HG02798 (cell line): ENCODE measurements around the gene COL18A1.

Source experiments
- ATAC-seq: cut with Tn5 transposase; IDR thresholded peaks from one replicate; pipeline ENCODE4 v1.9.1; 2021; ENCODE audit warnings: mild to moderate bottlenecking; ENCODE audit not compliant: unreplicated experiment, poor library complexity

COL18A1 gene

DNA sequence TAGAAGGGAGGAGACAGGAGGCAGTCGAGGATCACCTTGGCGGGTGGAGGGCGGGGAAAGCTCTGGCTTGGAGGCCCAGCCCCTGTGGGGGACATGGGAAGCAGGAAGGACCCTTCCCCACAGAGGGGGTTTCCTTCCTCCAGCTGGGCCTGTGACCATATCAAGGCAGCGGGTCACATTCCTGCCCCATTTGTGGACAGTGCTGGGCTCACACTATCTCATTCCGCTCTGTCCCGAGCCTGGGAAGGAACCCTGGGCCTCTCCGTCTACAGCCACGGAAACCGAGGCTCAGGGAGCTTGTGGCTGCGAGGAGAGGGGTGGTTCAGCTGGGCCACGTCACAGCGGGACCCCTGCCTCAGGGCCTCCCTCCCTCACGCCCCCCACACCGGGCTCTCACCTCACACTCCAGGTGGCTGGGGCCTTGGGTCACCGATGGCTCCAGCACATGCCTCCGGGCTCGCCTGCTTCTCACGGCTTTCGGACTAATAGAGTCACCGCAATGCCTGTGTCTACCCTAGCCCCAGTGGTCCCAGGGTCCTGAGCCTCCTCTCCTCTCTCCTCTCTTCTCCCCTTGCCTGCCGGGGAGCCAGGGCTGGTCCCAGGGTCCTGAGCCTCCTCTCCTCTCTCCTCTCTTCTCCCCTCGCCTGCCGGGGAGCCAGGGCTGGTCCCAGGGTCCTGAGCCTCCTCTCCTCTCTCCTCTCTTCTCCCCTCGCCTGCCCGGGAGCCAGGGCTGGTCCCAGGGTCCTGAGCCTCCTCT lies 80.9 kb downstream of the COL18A1 start:
- no peak for ATAC-seq

DNA sequence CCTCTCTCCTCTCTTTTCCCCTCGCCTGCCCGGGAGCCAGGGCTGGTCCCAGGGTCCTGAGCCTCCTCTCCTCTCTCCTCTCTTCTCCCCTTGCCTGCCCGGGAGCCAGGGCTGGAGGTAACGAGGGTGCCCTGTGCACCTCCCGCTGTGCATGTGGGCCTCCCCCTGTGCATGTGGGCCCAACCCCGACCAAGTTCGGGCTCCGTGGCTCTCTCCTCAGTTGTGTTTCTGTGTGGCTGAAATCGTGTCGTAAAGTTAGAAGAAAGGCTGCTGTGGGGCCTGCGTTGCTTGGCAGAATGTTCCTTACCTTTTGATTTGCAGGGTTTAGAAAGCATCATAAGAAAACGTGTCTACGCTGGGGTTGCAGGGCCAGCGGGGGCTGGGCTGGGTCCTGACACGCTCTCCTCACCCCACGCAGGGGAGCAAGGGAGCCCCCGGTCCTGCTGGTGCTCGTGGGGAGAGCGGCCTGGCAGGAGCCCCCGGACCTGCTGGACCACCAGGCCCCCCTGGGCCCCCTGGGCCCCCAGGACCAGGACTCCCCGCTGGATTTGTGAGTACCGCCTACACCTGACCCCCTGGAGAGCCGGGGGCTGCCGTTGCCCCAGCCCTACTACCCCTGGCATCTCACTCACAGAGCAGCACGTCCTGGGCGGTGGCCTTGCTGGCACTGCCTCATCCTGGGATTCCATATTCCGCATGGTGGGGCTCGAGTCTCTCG lies 81.6 kb downstream of the COL18A1 start:
- ATAC-seq: no peak

DNA sequence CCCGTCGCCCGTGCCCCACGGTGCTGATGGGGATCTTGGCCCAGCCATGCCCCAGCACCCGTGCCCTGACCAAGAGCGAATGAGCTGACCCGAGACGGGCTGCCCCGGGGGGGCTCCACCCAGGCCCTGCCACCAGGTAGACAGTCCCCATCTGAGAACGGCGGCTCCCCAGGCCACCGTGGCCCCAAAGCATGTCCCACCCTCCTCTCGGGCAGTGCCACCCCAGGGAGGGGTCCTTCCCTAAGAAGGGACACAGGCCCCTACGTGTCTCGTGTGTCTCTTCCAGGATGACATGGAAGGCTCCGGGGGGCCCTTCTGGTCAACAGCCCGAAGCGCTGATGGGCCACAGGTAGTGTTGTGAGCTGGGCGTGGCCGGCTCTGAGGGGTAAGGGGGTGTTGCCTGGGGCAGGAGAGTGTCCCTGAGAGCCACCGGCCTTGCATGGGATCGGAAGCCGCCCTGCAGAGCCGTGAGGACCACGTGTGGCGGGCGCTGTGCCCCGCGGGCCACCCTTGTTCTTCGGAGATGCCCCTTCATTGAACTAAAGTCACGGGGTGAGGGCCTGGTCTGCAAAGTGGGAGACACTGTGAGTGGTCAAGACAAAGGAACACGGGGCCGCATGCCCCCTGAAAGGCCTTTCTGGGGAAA lies 82.3 kb downstream of the COL18A1 start:
- no peak for ATAC-seq

DNA sequence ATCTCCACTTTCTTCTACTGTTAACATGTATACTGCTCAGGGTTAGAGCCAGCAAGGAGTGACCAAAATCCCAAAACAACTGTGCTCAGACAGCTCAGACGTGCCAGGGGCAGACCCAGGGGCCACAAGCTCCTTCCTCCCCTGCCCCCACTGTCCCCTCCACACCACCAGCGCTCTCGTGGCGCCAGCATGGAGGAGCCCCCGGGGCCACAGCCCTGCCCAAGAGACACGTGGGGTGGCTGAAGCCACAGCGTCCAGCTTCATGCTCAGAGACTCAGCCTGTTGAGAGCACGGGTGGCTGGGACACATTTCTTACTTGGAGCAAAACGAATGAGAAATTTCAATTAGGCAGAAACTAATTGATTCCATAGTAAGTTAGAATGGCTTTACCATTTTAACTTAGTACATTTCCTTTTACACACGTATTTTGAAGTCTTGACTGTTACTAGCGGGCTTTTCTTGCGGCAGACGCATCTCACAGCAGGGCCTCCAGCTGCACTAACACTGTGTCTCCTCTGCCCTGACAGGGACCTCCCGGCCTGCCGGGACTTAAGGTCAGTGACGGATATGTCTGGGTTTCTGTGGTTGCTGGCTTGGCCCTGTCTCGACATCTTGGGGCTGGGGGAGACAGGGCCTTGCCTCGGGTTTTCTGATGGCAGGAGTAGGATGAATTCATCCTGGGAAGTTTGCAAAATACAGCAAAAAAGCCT lies 83.1 kb downstream of the COL18A1 start:
- ATAC-seq: no peak

DNA sequence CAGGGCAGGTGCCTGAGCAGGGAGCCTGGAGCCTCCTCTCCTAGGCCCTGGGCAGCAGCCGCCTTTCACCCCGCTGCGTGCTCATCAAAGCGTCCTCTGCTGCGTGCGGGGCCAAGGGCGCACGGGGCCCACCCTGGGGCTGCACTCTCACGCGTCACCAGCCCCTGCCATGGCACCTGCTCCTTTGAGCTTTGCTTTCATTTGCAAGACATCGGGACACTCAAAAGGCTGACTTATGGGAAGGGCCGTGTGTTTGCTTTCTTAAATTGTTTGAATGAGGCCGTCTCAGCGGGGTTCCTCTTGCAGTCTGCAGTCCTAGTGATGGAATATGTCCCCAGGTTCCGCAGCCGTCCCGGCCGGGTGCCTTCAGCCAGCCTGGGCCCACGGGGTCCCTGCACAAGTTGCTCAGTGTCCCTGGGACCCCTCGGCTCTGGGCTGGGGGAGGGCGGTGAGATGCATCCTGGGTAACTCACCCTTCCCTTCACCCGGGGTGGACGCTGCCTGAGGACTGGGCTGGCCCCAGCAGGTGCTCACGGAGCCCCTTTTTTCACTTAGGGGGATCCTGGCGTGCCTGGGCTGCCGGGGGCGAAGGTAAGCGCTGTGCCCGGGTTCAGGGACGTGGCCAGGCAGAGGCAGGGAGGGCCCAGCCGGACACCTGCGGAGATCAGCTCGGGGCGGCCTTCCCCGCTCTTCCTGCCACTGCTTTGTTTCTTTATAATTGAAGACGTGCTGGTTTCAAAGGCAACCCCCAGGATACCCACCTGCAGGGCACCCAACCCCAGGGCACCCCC lies 84.2 kb downstream of the COL18A1 start:
- no peak for ATAC-seq

DNA sequence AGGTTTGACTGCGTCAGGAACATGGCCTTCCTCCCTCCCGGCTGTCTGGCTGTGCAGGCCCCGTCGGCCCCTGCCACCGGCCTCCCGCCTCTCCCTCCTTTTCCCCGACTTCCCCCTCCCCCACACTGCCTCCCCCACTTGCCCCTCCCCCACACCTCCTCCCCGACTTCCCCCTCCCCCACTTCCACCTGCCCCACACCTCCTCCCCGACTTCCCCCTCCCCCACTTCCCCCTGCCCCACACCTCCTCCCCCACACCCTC lies 84.7 kb downstream of the COL18A1 start:
- no peak for ATAC-seq

DNA sequence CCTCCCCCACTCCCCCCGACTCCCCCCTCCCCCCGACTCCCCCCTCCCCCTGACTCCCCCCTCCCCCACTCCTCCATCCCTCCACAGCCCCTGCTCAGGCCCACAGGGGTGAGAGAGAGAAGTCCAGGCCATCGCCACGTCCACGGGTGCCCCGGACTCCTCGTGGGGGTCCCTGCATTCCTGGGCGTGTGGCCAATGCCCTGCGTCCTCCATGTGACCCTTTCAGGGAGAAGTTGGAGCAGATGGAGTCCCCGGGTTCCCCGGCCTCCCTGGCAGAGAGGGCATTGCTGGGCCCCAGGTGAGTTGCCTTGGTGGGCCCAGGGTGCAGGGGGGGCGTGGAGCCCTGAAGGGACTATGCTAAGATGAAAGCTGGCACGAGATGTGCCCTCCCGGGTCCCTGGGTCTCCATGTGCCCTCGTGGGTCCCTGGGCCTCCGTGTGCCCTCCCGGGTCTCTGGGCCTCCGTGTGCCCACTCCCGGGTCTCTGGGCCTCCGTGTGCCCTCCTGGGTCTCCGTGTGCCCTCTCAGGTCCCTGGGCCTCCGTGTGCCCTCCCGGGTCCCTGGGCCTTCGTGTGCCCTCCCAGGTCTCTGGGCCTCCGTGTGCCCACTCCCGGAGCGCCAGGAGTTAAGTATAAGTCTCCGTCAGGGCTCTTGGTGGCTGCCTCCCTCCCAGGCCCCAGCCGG lies 85.2 kb downstream of the COL18A1 start:
- no peak for ATAC-seq

DNA sequence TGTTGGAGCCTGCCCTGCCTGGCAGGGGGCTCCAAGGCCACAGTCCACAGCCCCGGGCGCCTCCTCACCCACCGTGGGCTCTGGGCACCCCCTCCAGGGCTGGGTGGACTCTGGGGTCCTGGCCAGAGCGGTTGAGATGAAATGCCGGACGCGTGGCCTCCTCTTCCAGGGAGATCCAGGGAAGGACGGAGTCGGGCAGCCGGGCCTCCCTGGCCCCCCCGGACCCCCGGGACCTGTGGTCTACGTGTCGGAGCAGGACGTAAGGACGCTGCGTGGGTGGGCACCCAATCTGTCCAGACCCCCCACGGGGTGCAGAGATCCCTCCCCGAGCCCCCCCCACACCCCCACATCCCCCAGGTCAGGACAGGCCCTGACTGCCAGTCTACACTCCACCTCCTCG lies 86.1 kb downstream of the COL18A1 start:
- ATAC-seq: no peak

DNA sequence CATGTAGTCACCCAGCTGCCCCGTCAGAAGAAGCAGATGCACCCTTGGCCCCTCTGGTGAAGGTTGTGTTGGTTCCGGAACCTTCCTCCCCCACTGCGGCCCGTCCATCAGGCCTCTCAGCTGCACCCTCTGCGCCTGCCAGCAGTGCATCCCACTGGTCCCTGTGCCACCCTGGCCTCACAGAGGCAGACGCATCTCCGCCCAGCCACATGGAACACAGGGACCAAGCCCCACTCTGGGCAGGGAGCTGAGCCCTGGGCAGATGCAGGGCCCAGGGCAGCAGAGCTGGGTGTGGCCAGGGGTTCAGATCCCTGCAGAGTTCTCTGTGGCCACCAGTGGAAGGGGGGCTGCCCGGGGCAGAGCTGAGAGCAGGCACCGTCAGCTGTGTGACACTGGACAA lies 86.7 kb downstream of the COL18A1 start:
- ATAC-seq: no peak

DNA sequence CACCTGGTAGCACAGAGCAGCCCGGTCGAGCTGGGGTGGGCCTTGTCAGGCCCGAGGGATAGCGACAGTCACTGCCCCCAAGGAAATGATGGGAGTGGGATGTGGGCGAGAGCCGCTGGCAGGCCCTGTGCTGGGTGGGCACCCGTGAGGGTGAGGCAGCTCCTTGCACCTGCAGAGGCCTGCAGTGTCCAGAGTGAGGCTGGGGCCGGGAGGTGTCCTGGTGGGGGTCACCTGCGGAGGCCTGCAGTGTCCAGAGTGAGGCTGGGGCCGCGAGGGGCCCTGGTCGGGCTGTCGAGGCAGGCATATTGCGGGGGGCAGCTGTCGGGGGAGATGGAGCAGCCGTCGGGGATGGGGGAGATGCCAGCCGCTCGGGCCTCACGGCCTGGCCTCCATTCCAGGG lies 87.8 kb downstream of the COL18A1 start:
- no peak for ATAC-seq

DNA sequence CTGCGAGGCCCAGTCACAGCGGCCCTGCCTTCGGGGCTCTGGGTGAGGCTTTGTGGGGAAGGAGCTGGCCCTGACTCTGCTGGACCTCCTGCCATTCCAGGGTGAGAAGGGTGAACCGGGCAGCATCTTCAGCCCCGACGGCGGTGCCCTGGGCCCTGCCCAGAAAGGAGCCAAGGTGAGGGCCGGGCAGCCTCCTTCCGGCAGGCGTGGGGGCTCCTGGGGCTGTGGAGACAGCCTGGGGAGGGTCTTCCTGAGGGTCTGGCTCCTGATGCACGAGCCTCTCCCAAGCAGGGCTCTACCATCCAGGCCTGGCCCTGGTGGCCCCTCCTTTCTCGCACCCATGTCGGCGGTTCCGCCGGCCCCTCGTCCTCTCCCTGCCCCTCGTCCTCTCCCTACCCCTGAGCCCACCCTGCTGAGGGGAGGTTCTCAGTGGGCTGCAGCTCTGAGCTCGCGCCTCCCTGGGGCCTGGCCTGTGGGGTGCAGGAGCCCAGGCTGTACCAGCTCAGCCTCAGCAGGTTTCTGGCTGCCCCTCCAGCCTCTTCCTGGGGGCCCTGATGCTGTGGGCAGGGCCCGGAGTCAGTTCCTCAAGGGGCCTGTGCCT lies 88.5 kb downstream of the COL18A1 start:
- ATAC-seq: no peak

DNA sequence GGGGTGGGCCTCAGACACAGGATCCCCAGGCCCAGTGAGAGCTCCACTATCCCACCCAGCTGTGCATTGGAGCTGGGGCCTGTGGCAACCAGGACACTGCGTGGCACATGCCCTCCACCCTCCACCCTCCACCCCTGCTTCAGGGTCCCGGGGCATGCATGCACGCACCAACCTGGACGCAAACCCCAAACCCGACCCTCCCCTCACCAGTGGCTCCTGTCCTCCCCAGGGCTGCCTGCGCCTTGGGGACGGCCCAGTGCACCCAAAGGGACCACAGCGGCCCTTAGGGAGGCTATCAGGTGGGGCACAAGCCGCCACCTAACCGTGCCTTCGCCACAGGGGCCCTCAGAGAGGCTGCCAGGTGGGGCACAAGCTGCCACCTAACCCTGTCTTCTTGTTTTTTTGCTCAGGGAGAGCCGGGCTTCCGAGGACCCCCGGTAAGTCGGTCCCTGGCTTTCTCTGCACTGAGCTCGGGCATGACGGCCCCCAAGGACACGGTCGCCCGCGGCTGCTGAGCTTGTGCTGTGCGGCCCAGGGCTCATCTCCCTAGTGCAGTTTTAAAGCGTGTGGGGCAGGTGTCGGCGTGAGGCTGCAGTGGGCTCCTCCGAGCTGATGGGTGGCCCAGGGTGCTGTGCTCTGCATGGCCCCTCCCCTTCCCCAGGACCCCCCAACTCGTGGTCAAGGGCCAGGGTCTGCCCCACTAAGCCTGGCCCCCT lies 89.3 kb downstream of the COL18A1 start:
- ATAC-seq: no peak

DNA sequence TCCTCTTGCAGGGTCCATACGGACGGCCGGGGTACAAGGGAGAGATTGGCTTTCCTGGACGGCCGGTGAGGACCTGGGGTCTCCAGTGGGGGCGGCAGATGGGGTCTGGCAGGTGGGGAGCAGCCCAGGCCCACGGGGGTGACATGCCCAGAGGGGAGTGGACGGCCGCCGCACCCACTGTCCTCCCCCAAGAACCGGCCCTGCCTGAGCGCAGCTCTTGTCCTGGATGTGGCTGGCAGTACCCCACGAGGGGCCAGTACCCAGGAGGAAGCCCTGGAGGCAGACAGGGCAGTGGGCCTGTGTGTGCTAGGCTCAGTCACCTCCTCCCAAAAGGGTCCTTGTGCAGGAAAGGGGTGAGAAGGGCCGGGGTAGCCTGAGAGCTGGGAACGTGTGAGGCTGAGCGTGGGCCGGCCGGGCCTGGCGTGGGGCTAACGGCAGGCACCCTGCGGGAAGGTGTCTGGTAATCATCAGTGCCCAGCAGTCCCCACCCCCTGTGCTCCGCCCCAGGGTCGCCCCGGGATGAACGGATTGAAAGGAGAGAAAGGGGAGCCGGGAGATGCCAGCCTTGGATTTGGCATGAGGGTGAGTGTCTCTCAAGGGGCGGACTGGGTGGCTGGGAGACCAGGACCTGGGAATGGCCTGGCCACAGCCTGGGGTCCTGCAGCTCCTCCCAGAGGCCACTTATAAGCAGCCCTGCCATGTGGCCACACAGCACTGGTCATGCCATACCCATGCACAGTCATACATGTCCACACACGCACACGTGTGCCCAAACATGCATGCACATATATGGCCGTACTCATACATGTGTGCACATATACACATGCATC lies 90.1 kb downstream of the COL18A1 start:
- ATAC-seq: no peak

DNA sequence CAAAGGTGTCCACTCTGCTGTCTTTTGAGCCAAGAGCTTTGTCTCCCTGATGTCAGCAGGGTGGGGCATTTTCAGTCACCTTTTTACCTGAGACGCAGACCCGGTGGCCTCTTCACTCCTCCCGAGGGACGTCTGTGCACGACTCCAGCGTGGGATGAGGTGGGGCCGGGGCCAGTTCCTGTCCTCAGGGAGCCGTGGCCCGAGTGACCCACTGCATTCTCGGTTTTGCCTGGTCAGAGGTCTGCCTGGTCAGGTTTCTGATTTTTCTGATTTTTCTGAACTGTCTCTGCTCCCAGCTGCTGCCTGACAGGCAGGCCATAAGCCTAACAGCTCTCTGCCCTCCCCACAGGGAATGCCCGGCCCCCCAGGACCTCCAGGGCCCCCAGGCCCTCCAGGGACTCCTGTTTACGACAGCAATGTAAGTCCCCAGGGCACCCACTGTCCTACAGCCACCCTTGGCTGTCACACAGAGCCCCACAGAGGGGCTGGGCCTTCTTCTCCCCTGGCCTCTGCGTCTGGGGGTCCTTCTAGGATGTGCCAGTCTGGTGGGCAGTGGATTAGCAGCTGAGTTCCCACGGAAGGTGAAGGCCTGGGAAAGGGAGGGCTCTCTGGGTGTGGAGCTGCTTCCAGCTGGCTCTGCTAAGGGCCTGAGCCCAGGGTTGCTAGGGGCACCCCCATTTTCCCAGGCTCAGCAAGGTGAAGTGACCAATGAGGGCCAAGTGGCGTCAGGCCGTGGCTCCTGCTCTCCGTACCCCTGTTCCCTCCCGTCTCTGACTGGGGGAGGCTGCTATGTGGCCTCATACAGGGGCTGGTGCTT lies 91.4 kb downstream of the COL18A1 start:
- ATAC-seq: no peak

DNA sequence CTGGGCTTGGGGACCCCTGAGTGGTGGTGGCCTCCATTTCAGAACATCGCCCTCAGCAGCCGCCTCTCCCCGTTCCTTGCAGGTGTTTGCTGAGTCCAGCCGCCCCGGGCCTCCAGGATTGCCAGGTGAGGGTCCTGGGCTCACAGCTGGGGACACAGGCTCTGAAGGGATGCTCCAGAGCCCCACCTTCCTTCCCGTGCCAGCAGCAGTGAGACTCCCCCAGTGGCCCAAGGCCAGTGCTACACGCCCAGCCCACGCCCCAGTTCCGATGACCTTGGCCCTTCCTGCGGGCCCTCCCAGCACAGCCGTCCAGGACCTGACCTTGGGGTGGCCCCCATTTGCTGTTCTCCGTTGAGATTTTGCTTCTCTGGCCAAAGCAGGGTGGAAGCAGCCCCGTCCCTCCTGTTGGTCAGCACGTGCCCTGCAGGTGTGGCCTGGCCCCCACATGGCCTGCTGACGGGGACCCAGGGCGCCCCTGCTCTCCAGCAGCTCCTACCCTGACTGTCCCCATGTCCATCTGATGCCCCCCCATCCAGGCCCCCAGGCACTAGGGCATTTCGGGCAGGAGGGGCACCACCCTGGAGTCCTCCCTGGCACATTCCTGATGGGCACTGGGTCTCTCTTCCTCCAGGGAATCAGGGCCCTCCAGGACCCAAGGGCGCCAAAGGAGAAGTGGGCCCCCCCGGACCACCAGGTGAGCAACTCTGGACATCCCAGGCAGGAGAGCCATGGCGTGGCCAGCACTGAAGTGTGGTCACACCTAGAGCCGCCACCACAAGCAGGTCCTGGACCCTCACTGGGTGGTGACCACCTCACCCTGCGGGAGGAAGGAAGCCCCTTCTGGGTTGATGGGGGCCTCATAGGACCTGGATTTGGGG lies 92.2 kb downstream of the COL18A1 start:
- ATAC-seq: no peak
